GM18907 (cell line): ENCODE data around the gene DERA.
"Not testable (repeated sequence)": the region's sequence is repeated elsewhere in the genome, so short reads cannot be mapped to it uniquely, and the experiment has no call there.

Source experiments
- ATAC-seq: cut with Tn5 transposase; IDR thresholded peaks from one replicate; pipeline ENCODE4 v1.9.1; 2021; ENCODE audit warnings: mild to moderate bottlenecking, moderate library complexity; ENCODE audit not compliant: unreplicated experiment

The DERA gene

GRCh38 chr12:15956413-15957185 is 45.5 kb downstream of the DERA start:
- no peak for ATAC-seq

GRCh38 chr12:15962760-15963159 is 51.6 kb downstream of the DERA start:
- no peak for ATAC-seq

- ATAC-seq: no peak
These were observed 52.1 kb downstream of the DERA start for GRCh38 chr12:15963271-15963670.

- ATAC-seq: no peak
These were observed 55.3 kb downstream of the DERA start for GRCh38 chr12:15966426-15966825.

- ATAC-seq: not testable (repeated sequence)
These were observed 55.9 kb downstream of the DERA start for GRCh38 chr12:15967053-15967452.

- ATAC-seq: no peak
These were observed 60.1 kb downstream of the DERA start for GRCh38 chr12:15971211-15971610.

- ATAC-seq: no peak
These were observed 61.8 kb downstream of the DERA start for GRCh38 chr12:15972894-15973293.

GRCh38 chr12:15977999-15978951 is 67.1 kb downstream of the DERA start:
- no peak for ATAC-seq

GRCh38 chr12:15979096-15980092 is 68.3 kb downstream of the DERA start:
- peak; percentile 81 for ATAC-seq

GRCh38 chr12:15982071-15982470 is 70.9 kb downstream of the DERA start:
- no peak for ATAC-seq

- ATAC-seq: no peak
These were observed 71.3 kb downstream of the DERA start for GRCh38 chr12:15982471-15982870.

- no peak for ATAC-seq
These were observed 71.8 kb downstream of the DERA start for GRCh38 chr12:15982921-15983320.

- no peak for ATAC-seq
These were observed 73.1 kb downstream of the DERA start for GRCh38 chr12:15984097-15984800.

- ATAC-seq: no peak
These were observed 73.8 kb downstream of the DERA start for GRCh38 chr12:15984963-15985362.

GRCh38 chr12:15987696-15988095 is 76.6 kb downstream of the DERA start:
- no peak for ATAC-seq

GRCh38 chr12:15988983-15989755 is 78.0 kb downstream of the DERA start:
- ATAC-seq: no peak

- no peak for ATAC-seq
These were observed 84.7 kb downstream of the DERA start for GRCh38 chr12:15995801-15996200.

- ATAC-seq: no peak
These were observed 85.1 kb downstream of the DERA start for GRCh38 chr12:15996254-15996653.

- no peak for ATAC-seq
These were observed 85.8 kb downstream of the DERA start for GRCh38 chr12:15996948-15997347.
